ENCODE measurements around the gene ARMC6.
"Not testable (repeated sequence)": the region's sequence is repeated elsewhere in the genome, so short reads cannot be mapped to it uniquely, and the experiment has no call there.

Gene ARMC6

DNA sequence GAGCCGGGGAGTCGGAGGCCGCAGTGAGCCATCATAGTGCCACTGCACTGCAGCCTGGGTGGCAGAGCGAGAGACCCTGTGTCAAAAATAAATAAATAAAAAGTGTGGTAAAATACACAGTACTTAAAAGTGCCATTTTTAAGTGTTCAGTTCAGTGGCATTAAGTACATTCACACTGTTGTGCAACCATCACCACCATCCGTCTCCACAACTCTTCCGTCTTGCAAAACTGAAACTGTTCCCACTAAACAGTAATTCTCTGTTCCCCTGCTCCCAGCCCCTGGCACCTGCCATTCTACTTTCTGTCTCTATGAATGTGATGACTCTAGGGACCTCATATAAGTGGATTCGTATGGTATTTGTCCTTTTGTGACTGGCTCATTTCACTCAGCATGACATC lies 43.7 kb downstream of the ARMC6 start:
- DNase-seq = no peak

DNA sequence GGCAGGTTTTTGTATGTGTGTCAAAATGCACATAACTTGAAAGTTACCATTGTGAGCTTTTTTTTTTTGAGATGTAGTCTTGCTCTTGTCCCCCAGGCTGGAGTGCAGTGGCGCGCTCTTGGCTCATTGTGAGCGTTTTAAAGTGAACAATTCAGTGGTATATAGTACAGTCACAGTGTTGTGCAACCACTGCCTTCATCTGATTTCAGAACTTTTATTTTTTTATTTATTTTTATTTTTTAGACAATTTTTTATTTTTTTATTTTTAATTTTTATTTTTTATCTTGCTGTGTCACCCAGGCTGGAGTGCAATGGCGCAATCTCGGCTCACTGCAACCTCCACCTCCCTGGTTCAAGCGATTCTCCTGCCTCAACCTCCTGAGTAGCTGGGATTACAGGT lies 45.4 kb downstream of the ARMC6 start:
- DNase-seq = no peak

DNA sequence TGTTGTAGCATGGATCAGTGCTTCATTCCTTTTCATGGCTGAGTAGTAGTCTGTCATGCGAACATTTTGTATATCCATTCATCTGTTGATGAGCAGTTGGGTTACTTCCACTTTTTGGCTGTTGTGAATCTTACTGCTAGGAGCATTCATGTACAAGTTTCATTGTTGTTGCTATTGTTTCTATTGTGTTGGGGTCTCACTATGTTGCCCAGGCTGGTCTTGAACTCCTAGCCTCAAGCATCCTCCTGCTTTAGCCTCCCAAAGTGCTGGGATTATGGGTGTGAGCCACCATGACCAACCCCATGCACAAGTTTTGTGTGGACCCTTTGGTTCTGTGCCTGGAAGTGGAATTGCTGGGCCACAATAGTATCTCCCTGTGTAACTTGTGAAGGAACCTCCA lies 46.2 kb downstream of the ARMC6 start:
- no peak for DNase-seq

DNA sequence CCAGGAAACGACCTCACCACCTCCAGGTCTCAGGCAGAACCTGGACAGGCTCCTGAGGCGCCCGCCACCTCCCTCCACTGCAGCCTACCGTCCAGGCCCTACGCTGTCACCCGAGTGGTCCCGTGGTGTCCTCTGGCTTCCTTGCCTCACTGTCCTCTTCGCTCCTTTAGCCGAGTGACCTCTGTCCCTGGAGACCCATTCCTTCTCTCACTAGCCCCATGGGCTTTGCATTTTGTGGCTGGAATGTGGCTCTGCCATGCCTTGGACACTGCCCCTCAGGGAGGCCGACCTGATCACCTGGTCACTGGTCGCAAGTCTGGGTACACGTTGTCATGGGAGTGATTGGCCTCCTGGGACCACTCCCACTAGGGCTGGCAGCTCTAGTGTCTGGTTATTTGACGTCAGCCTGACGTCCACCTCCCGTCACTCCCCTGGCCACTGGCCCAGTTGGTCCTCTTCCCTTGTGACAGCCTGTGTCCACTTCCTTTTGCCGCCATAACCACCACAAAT lies 48.3 kb downstream of the ARMC6 start:
- no peak for DNase-seq

DNA sequence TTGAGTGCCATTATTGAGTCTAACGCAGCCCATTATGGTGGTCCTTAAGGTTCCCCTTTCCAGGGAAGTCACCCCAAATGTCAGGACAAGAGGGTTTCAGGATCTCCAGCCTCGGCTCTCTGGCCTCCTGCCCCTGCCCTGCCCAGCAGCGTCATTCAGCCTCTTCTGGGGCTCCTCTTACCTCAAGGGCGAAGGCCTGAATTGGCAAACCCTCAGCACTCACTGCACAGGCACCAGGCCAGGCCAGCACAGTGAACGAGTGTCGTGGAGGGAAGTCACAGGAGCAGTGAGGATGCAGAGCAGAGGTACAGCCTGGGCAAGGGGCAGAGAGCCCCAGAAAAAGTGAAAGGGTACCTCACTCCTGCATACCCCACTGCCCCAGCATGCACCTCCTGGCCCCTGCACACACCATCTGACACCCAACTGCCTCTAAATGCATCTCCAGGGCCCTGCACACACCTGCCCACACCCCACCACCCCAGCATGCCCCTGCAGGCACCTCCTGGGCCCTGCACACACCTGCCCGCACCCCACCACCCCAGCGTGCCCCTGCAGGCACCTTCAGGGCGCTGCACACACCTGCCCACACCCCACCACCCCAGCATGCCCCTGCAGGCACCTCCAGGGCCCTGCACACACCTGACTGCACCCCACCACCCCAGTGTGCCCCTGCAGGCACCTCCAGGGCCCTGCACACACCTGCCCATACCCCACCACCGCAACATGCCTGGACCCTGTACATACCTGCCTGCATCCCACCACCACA lies 50.2 kb downstream of the ARMC6 start:
- no peak for DNase-seq

DNA sequence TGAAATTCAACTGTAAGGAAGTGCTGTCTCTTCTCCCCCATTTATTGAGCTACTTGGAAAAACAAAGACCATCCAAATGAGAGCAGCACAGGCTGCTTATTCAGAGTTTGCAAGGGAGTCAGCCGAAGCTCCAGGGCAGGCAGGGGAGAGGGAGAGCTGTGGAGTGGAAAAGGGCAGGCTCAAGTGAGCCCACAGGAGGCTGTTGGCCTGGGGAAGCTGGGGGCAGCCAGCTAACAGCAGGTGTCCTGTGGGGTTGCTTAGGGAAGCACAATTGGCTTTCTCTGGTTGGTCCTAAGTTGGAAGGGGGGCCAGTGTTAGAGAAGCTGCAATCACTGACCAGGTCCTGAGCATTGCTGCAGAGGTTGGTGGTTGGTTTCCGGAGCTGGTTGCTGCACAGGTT lies 54.3 kb downstream of the ARMC6 start:
- no peak for DNase-seq

DNA sequence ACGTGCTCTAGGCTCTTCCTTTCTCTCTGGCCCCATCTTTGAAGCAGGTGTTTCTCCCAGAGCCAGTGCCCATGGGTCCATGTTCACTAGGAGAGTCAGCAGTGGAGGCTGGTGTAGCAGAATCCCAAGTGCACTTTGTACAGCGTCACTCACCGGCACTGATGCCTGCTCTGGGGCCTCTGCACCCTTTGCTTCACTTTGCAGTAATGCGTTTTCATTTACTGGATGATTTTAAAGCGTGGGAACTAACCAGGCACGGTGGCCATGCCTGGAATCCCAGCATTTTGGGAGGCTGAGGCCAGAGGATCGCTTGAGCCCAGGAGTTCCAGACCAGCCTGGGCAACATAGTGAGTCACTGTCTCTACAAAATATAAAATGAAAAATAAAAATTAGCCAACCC lies 61.1 kb downstream of the ARMC6 start:
- DNase-seq = no peak

DNA sequence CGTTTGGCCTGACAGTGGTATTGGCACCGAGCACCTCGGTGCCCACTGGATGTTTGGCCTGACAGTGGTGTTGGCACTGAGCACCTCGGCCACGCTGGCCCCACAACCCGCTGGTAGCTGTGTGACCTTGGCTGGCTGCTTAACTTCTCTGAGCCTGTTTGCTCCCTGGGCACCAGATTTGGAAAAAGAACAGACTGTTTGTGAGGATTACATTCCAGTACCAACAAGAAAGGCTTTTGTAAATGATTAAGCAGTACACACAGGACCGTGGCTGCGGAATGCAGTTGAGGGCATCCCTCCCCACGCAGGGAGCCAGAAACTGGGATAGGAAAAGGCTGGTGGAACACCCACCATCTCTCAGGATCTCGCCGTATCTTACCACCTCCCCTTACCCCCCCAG lies 62.3 kb downstream of the ARMC6 start:
- no peak for DNase-seq

DNA sequence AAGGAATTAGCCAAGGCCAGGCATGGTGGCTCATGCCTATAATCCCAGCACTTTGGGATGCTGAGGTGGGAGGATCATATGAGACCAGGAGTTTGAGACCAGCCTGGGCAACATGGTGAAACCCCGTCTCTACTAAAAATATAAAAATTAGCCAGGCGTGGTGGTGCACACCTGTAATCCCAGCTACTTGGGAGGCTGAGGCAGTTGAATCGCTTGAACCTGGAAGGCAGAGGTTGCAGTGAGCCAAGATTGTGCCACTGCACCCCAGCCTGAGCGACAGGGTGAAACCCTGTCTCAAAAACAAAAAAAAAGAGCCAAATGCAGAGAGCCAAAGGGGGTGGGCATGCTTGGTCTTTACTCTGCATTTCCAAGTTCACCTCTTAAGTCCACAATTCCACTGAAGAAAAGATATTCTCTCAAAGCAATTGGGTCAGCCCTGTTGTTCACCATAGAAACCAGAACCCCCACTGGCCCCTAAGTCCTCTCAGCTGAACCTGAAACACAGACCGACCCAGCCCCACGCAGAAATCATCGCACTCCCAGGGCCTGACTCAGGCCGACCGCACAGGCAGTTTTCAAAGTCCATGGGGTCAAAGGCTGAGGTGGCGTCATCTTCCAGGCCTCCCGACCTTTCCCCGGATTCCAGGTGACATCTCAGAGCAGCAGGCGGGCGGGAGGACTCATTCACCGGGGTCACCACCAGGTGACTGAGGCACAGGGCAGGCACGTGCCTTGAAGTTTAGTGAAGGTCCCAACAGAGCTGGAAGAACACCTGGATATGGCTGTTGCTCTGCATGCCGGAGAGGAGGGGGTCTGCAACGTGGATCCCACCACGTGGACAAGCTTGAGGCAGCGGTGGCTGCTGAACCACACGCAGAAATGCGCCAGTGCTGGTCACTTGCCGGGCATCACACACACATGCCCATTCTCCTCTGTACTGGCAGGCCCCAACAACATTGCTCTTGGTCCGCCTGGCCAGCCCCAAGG lies 63.5 kb downstream of the ARMC6 start:
- no peak for DNase-seq

DNA sequence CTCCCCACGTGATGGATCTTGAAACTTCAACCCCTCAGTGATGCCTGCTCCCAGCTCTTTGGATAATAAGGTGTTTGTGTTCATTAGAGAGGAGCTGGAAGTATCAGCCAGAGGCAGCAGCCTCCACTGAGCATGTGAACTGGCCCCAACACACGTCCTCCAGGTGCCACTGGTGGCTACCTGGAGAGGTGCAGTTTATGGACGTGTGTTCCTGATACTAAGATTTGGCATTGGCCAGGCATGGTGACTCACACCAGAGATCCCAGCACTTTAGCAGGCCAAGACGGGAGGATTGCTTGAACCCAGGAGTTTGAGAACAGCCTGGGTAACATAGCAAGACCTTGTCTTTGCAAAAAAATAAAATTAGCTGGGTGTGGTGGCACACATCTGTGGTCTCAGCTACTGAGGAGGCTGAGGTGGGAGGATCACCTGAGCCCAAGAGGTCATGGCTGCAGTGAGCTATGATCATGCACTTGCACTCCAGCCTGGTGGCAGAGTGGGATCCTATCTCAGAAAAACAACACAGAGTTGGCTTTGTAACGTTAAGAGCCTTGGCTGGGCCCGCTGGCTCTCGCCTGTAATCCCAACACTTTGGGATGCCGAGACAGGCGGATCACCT lies 64.8 kb downstream of the ARMC6 start:
- DNase-seq = no peak

DNA sequence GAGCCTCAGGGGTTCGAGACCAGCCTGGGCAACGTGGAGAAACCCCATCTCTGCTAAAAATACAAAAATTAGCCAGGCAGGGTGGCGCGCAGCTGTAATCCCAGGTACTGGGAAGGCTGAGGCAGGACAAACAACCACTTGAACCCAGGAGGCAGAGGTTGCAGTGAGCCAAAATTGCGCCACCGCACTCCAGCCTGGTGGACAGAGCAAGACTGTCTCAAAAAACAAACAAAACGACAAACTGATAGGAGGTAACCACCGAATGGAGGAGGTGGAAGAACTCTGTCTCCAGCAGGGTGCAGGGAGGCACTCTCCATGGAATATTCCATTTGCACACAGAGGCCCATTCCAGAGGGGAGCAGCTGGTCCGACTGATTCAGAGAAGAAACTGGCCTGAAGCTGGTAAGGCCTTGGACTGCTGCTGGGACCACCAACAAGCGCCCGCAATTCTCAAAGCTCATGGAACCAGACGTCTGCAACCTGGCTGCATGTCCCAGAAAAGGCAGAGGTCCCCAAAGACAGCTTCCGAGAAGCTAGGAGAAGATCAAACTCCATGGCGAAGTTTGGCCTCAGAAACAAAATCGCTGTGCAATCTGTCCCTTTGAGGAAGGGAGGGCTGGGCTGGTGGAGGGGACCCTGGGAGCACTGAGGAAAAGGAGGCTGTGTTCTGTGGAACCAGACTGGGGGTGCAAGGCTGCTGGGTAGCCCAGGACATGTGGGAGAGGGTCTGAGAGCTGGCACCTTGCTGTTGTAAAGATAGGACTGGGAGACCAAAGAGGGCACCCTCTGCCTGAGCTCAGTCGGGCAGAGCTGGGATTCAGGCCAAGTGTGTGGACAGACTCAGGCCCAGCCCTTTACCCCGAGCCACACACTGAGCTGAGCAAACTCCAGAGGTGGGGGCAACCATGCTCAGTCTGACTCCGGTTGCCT lies 65.6 kb downstream of the ARMC6 start:
- no peak for DNase-seq

DNA sequence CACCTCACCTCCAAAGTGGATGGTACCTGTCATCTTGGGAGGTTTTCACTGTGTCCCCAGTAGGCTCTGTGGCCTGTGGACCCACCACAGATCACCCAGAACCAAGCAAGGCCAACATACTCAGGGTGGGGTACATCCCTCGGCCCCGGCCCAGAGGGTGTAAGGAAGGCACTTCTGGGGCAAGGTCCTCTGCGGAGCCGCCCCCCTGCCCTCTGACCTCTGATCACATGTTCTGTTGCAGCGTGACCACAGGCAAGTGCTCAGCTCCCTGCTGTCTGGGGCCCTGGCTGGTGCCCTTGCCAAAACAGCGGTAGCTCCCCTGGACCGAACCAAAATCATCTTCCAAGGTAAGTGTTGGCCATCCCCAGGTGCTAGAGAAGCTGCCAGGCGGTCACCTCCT lies 68.1 kb downstream of the ARMC6 start:
- DNase-seq = no peak

DNA sequence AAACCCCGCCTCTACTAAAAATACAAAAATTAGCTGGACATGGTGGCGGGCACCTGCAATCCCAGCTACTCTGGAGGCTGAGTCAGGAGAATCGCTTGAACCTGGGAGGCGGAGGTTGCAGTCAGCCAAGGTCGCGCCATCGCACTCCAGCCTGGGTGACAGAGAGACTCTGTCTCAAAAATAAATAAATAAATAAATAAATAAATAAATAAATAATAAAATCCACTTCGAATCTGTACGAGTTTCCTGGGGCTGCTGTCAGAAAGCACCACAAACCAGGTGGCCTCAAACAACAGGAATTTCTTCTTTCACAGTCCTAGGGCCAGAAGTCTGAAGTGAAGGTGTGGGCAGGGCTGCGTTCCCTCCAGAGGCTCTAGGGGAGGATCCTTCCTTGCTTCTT lies 69.2 kb downstream of the ARMC6 start:
- DNase-seq = not testable (repeated sequence)

DNA sequence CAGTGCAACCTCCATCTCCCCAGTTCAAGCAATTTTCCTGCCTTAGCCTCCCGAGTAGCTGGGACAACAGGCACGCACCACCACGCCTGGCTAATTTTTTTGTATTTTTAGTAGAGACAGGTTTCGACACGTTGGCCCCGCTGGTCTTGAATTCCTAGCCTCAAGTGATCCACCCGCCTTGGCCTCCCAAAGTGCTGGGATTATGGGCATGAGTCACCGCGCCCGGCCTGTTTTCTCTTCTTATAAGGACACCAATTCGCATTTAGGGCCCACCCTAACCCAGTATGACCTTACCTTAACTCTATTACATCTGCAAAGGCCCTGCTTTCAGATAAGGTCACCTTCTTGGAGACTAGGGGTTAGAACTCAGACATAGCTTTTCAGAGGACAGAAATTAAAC lies 69.8 kb downstream of the ARMC6 start:
- no peak for DNase-seq

DNA sequence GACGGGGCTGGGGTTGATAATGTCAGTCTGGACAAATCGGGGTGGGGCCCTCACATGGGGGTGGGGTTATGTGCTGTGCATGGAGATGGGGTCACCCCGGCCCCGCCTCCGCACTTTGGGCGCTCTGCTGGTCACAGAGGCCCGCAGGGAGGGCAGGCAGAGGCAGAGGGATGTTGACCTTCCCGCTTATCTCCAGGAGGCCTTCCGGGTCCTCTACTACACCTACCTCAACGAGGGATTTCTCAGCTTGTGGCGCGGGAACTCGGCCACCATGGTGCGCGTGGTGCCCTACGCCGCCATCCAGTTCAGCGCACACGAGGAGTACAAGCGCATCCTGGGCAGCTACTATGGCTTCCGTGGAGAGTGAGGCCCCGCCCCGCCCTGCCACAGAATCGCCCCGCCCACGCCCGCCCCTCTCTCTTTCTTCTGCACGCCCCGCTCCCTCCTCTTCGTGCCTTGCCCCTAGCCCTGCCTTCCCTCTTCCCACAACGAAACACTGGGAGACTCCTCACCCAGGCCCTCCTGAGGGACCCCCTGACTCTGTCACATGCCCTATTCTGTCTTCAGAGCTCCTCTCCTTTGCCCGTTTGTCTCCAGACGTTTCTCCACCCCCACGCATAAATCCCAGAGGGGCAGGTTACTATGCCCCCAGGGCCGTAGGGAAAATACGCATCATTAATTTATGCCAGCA lies 72.1 kb downstream of the ARMC6 start:
- DNase-seq = no peak

DNA sequence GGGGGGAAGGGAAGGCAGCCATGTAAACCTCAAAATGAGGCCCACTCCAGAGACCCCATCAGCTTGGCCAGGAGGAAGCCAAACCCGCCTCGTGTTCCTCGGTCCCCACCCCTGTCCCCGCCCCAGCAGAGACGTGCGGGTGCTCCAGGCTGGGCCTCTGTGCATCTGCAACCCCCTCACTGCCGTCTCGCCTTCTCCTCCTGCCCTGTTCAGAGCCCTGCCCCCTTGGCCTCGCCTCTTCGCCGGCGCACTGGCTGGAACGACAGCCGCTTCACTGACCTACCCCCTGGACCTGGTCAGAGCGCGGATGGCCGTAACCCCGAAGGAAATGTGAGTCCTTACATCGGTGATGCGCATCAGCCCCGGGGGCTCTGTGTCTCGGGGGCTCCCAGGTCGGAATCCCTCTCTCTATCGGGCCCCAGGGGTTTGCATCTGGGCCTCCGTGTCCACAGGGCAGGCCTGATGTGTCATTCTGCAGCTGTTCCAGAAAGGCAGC lies 72.7 kb downstream of the ARMC6 start:
- no peak for DNase-seq

DNA sequence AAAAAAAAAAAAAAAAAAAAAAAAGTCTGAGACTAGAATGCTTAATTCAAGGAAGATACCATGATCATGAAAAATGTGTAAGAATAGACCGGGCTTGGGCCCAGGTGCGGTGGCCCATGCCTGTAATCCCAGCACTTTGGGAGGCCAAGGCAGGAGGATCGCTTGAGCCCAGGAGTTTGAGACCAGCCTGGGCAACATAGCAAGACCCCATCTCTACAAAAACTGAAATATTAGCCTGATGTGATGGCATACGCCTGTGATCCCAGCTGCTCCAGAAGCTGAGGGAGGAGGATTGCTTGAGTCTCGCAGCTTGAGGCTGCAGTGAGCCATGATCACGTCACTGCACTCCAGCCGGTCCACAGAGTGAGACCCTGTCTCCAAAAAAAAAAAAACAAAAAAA lies 73.5 kb downstream of the ARMC6 start:
- DNase-seq = not testable (repeated sequence)

DNA sequence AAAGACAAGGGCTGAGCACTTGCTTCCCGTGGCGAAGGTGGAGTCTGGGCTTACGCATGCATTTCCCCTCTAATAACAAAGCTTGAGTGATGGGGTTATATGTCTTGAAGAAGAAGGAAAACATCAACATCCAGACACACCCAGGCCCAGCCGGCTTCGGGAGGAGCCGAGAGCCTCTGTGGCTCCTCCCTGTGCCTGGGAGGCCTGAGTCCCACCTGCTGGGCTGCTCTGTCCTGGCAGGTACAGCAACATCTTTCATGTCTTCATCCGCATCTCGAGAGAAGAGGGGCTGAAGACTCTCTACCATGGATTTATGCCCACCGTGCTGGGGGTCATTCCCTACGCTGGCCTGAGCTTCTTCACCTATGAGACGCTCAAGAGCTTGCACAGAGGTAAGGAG lies 74.3 kb downstream of the ARMC6 start:
- no peak for DNase-seq
